ENCODE measurements around the gene UTP18. TPM values are rescaled to one million over a fixed set of nuclear protein-coding genes. Genes with fewer than 3 reads are reported as not detected.
A peak's percentile ranks its signal among the peaks of the same experiment; 100 is the strongest.
"Not testable (repeated sequence)": the region's sequence is repeated elsewhere in the genome, so short reads cannot be mapped to it uniquely, and the experiment has no call there.

UTP18 gene
- total RNA-seq, 1 experiment from 2014 or later = 57.8 TPM

GRCh38 chr17:51258756-51259563 lies 1.4 kb upstream of the UTP18 start:
- peak; percentile 8 for DNase-seq (ENCODE audit: low read depth)

DNA sequence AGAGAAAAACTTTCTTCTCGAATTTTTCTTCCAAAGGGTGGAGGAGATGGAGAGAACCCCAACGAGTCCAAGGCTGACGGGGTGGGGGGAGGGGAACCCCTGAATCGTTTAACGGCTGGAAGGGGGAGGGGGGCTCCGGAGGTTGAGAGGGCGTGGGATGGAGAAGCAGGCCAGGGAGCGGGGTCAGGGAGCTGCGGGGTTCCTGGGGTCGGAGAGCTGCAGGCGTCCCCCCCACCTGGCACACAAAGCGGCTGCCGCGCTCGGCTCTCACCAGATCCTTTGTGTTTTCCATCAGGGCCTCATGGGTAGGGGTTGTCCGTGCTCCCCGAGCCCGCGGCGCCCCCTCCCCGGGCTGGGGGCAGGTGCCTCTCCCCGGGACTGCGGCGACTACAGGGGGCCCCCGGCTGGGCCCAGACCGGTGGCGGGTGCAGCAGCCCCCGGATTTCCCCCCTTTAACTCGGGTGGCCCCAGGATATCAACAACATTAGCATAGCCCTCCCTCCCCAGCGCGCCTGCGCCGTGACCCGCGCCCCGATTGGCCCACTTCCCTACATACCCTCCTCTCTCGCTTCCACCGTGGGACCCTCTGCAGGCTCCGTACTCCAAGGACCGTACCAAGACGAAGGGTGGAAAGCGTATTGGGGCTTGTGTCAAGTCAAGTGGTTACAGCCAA lies 646 bp upstream of the UTP18 start, which contains the start of gene MBTD1:
MBTD1 (minus strand) TSS at position 486 of the 673 bp plus-strand sequence. CDS start 34,888 bp downstream, outside the sequence.
- peak; percentile 90 for DNase-seq (ENCODE audit: low read depth)

DNA sequence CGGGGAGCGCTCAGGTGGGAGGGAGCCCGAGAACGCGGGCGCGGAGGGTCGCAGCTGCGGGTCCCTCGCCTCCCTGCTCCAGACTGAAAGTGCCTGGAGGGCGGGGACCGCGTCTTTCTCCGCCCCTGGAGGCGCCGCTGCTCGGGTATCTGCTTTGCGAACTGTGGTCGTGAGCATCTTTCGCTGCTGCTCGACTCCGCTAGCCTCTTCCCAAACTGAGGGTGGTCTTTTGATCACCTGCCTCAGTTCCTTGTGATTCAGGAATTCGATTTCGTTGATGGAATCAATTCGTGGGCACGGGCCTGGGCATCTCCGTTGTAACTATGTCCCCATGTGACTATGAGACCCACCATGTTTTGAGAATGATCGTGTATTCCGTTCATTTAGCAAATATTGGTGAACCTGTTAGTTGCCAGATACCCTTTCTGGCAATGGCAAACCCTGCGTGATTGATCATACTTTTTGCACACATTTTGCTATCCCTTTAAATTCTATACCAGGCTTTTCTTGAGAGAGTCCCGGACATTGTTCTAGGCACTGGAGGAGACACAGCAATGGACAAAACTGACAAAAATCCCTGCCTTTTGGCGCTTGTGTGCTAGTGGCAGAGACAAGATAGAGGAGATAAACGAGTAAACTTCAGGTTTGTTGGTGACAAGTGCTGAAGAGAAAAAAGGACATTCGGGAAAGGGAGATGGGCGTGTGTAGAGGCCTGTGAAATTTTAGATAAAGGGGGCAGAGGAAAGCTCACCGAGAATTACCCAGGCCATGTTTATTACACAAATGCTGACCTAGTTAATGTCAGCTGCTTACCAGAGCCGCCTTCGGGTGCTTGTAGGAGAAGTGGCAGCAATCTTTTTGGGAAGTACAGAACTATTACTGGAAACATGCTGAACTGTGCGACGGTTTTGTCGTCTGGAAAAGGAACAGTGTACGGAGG lies 948 bp downstream of the UTP18 start:
- DNase-seq (ENCODE audit: low read depth) = peak; percentile 46

GRCh38 chr17:51263006-51263405 lies 2.7 kb downstream of the UTP18 start:
- DNase-seq (ENCODE audit: low read depth) = no peak

DNA sequence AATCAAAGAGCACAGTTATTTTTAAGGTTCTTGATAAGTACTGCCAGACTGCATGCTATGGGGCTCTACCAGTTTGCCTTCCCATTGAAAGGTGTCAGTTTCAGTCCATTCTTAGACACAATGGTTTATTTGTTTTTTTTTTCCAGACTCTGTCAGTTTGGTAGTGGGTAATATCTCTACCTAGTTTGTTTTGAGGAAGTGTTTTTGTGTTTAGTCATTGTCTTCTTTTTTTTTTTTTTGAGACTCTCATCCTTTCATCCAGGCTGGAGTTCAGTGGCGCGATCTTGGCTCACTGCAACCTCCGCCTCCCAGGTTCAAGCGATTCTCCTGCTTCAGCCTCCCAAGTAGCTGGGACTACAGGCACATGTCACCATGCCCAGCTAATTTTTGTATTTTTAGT lies 4.1 kb downstream of the UTP18 start:
- peak; percentile 58 for DNase-seq (ENCODE audit: low read depth)

DNA sequence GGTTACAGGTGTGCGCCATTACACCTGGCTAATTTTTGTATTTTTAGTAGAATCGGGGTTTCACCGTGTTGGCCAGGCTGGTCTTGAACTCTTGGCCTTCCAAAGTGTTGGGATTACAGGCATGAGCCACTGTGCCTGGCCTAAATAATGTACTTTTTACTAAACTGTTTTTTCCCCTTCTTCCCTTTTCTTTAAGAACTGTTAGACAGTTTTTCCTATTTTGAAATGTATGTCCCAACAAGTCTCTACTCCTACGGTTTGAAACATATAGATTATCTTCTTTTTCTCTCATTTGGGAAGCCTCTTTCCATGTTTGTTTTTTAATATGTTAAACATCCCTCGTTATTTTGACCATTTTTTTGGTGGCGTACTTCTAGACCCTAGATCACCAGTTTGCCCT lies 9.6 kb downstream of the UTP18 start:
- no peak for DNase-seq (ENCODE audit: low read depth)

- DNase-seq (ENCODE audit: low read depth) = no peak
Observed at GRCh38 chr17:51270636-51271035, 10.3 kb downstream of the UTP18 start.

DNA sequence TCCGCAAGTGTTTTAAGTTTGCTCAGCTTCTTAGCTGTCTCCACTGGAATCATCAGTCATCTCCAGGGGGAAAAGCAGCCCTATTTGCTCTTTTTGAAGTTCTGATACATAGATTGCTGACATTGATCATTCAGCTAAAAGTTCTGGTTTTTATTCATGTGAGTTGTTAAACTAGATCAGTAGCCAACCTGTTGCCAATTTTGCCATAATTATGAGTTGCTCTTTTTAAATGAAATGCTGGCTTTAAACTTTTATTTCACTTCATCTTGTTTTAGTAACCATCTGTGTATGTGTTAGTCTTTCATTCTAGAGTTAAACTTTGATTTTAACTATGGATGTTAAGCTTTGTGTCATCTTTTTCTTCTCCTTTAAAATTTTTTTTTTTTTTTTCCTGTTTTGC lies 12.5 kb downstream of the UTP18 start:
- DNase-seq (ENCODE audit: low read depth) = no peak

- no peak for DNase-seq (ENCODE audit: low read depth)
Observed at GRCh38 chr17:51275381-51275780, 15.0 kb downstream of the UTP18 start.

DNA sequence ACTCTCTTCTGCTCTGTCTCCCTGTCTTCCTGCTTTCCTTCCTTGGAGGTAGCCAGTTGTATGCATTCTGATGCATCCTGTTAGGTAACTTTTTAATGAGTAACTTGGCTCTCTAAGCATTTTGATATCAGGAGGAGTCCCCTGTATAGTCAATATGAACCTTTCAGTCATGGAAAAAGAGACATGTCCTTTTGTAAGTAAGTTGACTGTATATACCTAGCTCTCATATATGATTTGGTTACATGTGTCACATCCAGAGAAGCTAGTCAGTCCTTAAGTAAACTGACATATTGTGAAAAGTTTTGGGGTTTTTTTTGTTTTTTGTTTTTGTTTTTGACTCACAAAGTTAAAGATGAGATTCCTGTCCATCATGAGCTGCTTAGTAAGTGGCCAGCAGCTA lies 18.8 kb downstream of the UTP18 start:
- DNase-seq (ENCODE audit: low read depth) = no peak

DNA sequence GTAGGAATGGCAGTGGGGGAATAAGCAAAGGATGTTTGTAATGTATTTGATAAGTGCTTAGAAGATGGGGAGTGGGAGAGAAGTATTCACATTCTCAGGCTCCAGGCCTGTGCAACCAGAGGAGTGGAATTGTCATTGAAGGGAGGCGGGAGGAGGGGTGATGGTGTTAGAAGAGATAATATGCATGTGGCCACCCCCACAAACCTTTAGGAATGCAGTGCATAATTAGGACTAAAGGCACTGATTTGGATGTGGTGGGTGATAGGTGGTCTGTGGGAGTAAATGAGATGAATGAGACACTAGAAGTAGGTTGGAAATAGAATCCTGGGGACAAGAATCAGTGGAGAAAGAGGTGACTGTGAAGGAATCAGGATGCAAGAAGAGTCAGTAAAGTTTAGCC lies 27.1 kb downstream of the UTP18 start:
- no peak for DNase-seq (ENCODE audit: low read depth)

DNA sequence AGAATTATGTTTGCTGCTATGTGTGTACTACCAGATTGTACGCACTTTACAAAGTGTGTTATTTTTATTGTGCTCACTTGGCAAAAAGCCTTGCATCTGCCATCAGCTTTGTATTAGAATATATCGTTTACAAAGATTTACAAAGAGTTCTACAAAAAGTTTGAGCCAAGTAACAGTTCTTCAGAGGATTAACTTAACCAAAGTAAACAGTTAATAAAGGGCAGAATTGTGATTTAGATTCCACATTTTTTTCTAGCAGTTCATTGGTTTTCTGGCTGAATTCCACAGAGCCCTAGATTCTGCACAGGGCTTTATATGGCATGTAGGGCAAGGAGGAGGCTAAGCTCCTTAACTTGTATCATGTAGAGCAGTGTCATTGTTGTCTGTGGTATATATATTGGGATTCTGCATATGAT lies 29.4 kb downstream of the UTP18 start:
- no peak for DNase-seq (ENCODE audit: low read depth)

GRCh38 chr17:51294338-51294737 lies 34.0 kb downstream of the UTP18 start:
- not testable (repeated sequence) for DNase-seq (ENCODE audit: low read depth)

- no peak for DNase-seq (ENCODE audit: low read depth)
Observed at GRCh38 chr17:51298508-51299371, 38.4 kb downstream of the UTP18 start.

DNA sequence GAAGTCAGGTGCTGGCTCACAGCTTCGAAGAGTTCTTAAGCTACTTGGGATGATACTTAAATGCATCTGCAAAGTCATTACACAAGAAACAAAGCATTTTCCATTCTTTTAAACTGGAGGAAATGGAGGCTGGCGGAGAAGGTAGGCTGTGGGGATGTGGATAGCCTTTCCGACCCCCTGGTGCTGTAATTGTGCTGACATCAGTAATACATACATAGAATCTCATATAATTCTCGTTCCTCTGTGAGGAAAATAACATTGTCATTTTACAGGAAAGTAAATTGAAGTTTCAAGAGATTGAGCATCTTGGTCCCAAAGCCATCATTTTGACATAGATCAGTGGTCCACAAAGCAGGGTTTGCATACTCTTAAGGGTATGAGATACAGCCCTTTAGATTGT lies 39.5 kb downstream of the UTP18 start:
- DNase-seq (ENCODE audit: low read depth) = no peak

- DNase-seq (ENCODE audit: low read depth) = no peak
Observed at GRCh38 chr17:51305182-51305581, 44.8 kb downstream of the UTP18 start.

- DNase-seq (ENCODE audit: low read depth) = not testable (repeated sequence)
Observed at GRCh38 chr17:51312003-51312402, 51.7 kb downstream of the UTP18 start.

DNA sequence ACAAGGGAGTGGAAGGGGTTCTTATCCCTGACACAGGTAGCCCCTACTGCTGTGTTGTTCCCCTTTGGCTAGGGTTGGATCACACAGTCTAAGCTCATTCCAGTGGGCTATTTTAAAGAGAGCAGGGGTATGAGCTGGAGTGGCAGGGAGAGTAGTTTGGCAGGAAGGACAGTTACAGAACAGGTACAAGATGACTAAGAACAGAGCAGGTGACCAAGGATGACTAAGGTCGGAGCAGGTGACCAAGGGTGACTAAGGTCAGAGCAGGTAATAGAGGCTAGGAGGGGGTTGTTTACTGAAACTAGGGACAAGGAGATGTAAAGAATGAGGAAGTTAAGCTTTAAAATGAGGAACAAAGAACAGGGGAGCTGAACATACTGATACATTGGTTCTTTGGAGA lies 58.8 kb downstream of the UTP18 start:
- DNase-seq (ENCODE audit: low read depth) = no peak

- peak; percentile 46 for DNase-seq (ENCODE audit: low read depth)
Observed at GRCh38 chr17:51322390-51323029, 62.2 kb downstream of the UTP18 start.

DNA sequence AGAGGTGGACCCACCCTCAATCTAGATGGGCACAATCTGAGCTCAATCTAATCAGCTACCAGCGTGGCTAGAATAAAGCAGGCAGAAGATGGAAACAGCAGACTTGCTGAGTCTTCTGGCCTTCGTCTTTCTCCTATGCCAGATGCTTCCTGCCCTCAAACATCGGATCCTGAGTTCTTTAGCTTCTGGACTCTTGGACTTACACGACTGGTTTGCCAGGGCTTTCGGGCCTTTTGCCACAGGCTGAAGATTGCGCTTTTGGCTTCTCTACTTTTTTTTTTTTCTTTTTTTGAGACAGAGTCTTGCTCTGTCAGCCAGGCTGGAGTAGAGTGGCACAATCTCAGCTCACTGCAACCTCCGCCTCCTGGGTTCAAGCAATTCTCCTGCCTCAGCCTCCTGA lies 65.1 kb downstream of the UTP18 start:
- no peak for DNase-seq (ENCODE audit: low read depth)

All from HT1080 (cell line).